NCI-H1048 (cell line): ENCODE data around the gene SEMA4B.
"Not testable (repeated sequence)": the region's sequence is repeated elsewhere in the genome, so short reads cannot be mapped to it uniquely, and the experiment has no call there.

ENCODE experiments used
- DNase-seq: peaks from one replicate; lab custom pipeline; 2025; lab: John Stamatoyannopoulos, UW

SEMA4B gene

GRCh38 chr15:90261811-90262210, 60.7 kb downstream of the SEMA4B start:
- DNase-seq = no peak

GRCh38 chr15:90262426-90262825, 61.3 kb downstream of the SEMA4B start:
- DNase-seq = no peak

- no peak for DNase-seq
Observed at GRCh38 chr15:90264671-90265070, 63.5 kb downstream of the SEMA4B start.

- DNase-seq = peak; percentile 80
Observed at GRCh38 chr15:90265271-90266060, 64.3 kb downstream of the SEMA4B start, which contains the start of gene NGRN. TSS of gene NGRN (plus strand) at chr15:90265672. CDS start at chr15:90265713, 41 bp downstream.

GRCh38 chr15:90266061-90266431, 64.9 kb downstream of the SEMA4B start:
- DNase-seq = no peak

- DNase-seq = no peak
Observed at GRCh38 chr15:90266485-90266884, 65.4 kb downstream of the SEMA4B start.

GRCh38 chr15:90268415-90268814, 67.3 kb downstream of the SEMA4B start:
- no peak for DNase-seq

- no peak for DNase-seq
Observed at GRCh38 chr15:90270502-90271150, 69.5 kb downstream of the SEMA4B start.

- DNase-seq = no peak
Observed at GRCh38 chr15:90271459-90272166, 70.5 kb downstream of the SEMA4B start.

- not testable (repeated sequence) for DNase-seq
Observed at GRCh38 chr15:90278467-90278866, 77.3 kb downstream of the SEMA4B start.
